WTC11 (cell line): ENCODE results near the gene LTBP2. TPM values are rescaled to one million over a fixed set of nuclear protein-coding genes. Genes with fewer than 3 reads are reported as not detected.

Experiments
- ATAC-seq: fragments of 200-7000 bp; cut with Tn5 transposase; 2 replicates; pipeline ENCODE4 v1.10.0; 2021; ENCODE audit warnings: mild to moderate bottlenecking, moderate library complexity
- CTCF ChIA-PET: fragments of 300-600 bp; sonication (Branson Sonifier 250); formaldehyde crosslinking; loops from one replicate; lab custom pipeline; 2021; ENCODE audit warnings: antibody characterized with exemption; lab: Charles Lee
- POLR2A ChIA-PET: fragments of 350-600 bp; sonication (Branson Sonifier 250); formaldehyde crosslinking; loops from one replicate; lab custom pipeline; 2021; ENCODE audit warnings: antibody characterized with exemption; lab: Charles Lee
- DNase-seq: peaks from one replicate; pipeline ENCODE4 v3.0.0; 2021; ENCODE audit warnings: low spot score
- H3K27ac Mint-ChIP-seq: 2 replicates; pipeline ENCODE4 v1.8.0; 2021; ENCODE audit warnings: mixed read lengths
- H3K27me3 Mint-ChIP-seq: 2 replicates; pipeline ENCODE4 v1.8.0; 2021; ENCODE audit warnings: low read depth, mild to moderate bottlenecking, moderate library complexity, mixed read lengths
- H3K36me3 Mint-ChIP-seq: 2 replicates; pipeline ENCODE4 v1.8.0; 2021; ENCODE audit warnings: mixed read lengths
- H3K4me1 Mint-ChIP-seq: 2 replicates; pipeline ENCODE4 v1.8.0; 2022; ENCODE audit warnings: mixed read lengths
- H3K4me3 Mint-ChIP-seq: 2 replicates; pipeline ENCODE4 v1.8.0; 2021; ENCODE audit warnings: mild to moderate bottlenecking, moderate library complexity, mixed read lengths
- H3K9me3 Mint-ChIP-seq: 2 replicates; pipeline ENCODE4 v1.8.0; 2021; ENCODE audit warnings: mixed read lengths
- CBFB ChIP-seq: sonication (generic); formaldehyde crosslinking; IDR thresholded peaks from 2 replicates; pipeline ENCODE4 v1.8.1; 2022; ENCODE audit warnings: mild to moderate bottlenecking, low read depth, missing genetic modification reagents
- CDX4 ChIP-seq: fragments of 250-450 bp; sonication (Bioruptor Pico); IDR thresholded peaks from 2 replicates; pipeline ENCODE4 v1.9.0; 2021; ENCODE audit warnings: moderate library complexity, mild to moderate bottlenecking, inconsistent platforms, borderline replicate concordance
- E2F4 ChIP-seq: sonication (generic); formaldehyde crosslinking; IDR thresholded peaks from 2 replicates; pipeline ENCODE4 v1.8.1; 2022; ENCODE audit warnings: low read depth, mild to moderate bottlenecking, moderate library complexity, missing genetic modification reagents, borderline replicate concordance
- HMGXB4 ChIP-seq: sonication (generic); formaldehyde crosslinking; IDR thresholded peaks from 2 replicates; pipeline ENCODE4 v1.8.1; 2023; ENCODE audit warnings: mild to moderate bottlenecking, moderate library complexity, missing genetic modification reagents
- IRF2 ChIP-seq: sonication (generic); formaldehyde crosslinking; IDR thresholded peaks from 2 replicates; pipeline ENCODE4 v1.8.0; 2022; ENCODE audit warnings: low read depth, missing genetic modification reagents, borderline replicate concordance
- JAZF1 ChIP-seq: fragments of 250-450 bp; sonication (Bioruptor Pico); IDR thresholded peaks from 2 replicates; pipeline ENCODE4 v1.9.0; 2021; ENCODE audit warnings: moderate library complexity, mild to moderate bottlenecking, inconsistent platforms
- JUN ChIP-seq: sonication (generic); formaldehyde crosslinking; IDR thresholded peaks from 2 replicates; pipeline ENCODE4 v1.8.0; 2023; ENCODE audit warnings: mild to moderate bottlenecking, missing genetic modification reagents
- MYBL2 ChIP-seq: sonication (generic); formaldehyde crosslinking; IDR thresholded peaks from 2 replicates; pipeline ENCODE4 v1.8.1; 2023; ENCODE audit warnings: mild to moderate bottlenecking, moderate library complexity, missing genetic modification reagents
- NFATC4 ChIP-seq: fragments of 250-450 bp; sonication (Bioruptor Pico); IDR thresholded peaks from 2 replicates; pipeline ENCODE4 v1.9.0; 2021; ENCODE audit warnings: mild to moderate bottlenecking
- NFYB ChIP-seq: sonication (generic); formaldehyde crosslinking; conservative IDR thresholded peaks from 2 replicates; pipeline ENCODE4 v1.8.0; 2022; ENCODE audit warnings: low read depth, missing genetic modification reagents
- NR1H2 ChIP-seq: sonication (generic); formaldehyde crosslinking; IDR thresholded peaks from 2 replicates; pipeline ENCODE4 v1.9.0; 2021; ENCODE audit warnings: mild to moderate bottlenecking, moderate library complexity, missing genetic modification reagents
- NR2C2 ChIP-seq: sonication (generic); formaldehyde crosslinking; IDR thresholded peaks from 2 replicates; pipeline ENCODE4 v1.8.0; 2022; ENCODE audit warnings: mild to moderate bottlenecking, missing genetic modification reagents
- OVOL2 ChIP-seq: fragments of 250-450 bp; sonication (Bioruptor Pico); IDR thresholded peaks from 2 replicates; pipeline ENCODE4 v1.9.0; 2021; ENCODE audit warnings: mild to moderate bottlenecking, borderline replicate concordance
- SMAD4 ChIP-seq: sonication (generic); formaldehyde crosslinking; IDR thresholded peaks from 2 replicates; pipeline ENCODE4 v1.8.0; 2022; ENCODE audit warnings: mild to moderate bottlenecking, missing genetic modification reagents
- SP1 ChIP-seq: sonication (generic); formaldehyde crosslinking; conservative IDR thresholded peaks from 2 replicates; pipeline ENCODE4 v1.8.1; 2022; ENCODE audit warnings: missing genetic modification reagents
- TCF7 ChIP-seq: sonication (generic); formaldehyde crosslinking; IDR thresholded peaks from 2 replicates; pipeline ENCODE4 v1.8.0; 2022; ENCODE audit warnings: mild to moderate bottlenecking, low read depth, missing genetic modification reagents, moderate library complexity
- TEAD4 ChIP-seq: sonication (generic); formaldehyde crosslinking; IDR thresholded peaks from 2 replicates; pipeline ENCODE4 v1.8.0; 2022; ENCODE audit warnings: mild to moderate bottlenecking, missing genetic modification reagents
- TP53 ChIP-seq: sonication (generic); formaldehyde crosslinking; IDR thresholded peaks from 2 replicates; pipeline ENCODE4 v1.8.1; 2023; ENCODE audit warnings: mild to moderate bottlenecking, missing genetic modification reagents
- ZNF671 ChIP-seq: fragments of 250-450 bp; sonication (Bioruptor Pico); IDR thresholded peaks from 2 replicates; pipeline ENCODE4 v1.8.0; 2021; ENCODE audit warnings: mild to moderate bottlenecking
- total RNA-seq: library from RNA; stranded (reverse); gene quantifications from 3 replicates; pipeline ENCODE4 v1.2.3, GENCODE V29; 2021
- TF ChIP-seq, protein P1 (sequence below): sonication (generic); formaldehyde crosslinking; IDR thresholded peaks from 2 replicates; pipeline ENCODE4 v1.8.0; 2022; ENCODE audit warnings: mild to moderate bottlenecking, missing genetic modification reagents
- TF ChIP-seq, protein P2 (sequence below): sonication (generic); formaldehyde crosslinking; IDR thresholded peaks from 2 replicates; pipeline ENCODE4 v1.8.1; 2022; ENCODE audit warnings: low read depth, missing genetic modification reagents, borderline replicate concordance
- TF ChIP-seq, protein P3 (sequence below): fragments of 250-450 bp; sonication (Bioruptor Pico); IDR thresholded peaks from 2 replicates; pipeline ENCODE4 v1.9.0; 2021; ENCODE audit warnings: mild to moderate bottlenecking

LTBP2 gene
- total RNA-seq, 1 experiment from 2014 or later = 1.2 TPM

DNA sequence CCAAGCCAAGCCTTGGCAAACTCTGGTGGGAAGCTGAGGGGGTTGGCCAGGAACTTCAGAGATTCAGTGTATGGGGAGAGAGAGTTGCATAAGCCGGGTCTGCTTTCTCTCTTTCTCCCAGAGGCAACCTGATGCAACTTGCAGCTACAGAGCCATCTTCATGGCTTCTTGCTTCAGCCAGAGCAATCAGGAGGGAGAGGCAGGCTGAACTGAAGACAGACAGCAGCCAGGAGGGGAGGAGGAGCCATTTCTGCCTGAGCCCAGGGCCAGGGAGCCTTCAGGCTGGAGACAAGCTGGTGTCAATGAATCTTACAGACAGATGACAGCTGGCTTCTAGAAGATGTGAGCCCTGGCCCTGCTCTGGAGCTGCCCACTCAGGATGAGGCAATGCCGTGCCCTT, 137.7 kb downstream of the LTBP2 start (continued):
- no peak for TF ChIP-seq E2F4 (CRISPR knock-in tag)
- TF ChIP-seq ZNF671 (CRISPR knock-in tag) = no peak
- TF ChIP-seq CBFB (CRISPR knock-in tag) = no peak
- TF ChIP-seq, protein P1, sequence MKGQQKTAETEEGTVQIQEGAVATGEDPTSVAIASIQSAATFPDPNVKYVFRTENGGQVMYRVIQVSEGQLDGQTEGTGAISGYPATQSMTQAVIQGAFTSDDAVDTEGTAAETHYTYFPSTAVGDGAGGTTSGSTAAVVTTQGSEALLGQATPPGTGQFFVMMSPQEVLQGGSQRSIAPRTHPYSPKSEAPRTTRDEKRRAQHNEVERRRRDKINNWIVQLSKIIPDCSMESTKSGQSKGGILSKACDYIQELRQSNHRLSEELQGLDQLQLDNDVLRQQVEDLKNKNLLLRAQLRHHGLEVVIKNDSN (CRISPR knock-in tag) = no peak
- no peak for TF ChIP-seq JAZF1
- TF ChIP-seq, protein P2, sequence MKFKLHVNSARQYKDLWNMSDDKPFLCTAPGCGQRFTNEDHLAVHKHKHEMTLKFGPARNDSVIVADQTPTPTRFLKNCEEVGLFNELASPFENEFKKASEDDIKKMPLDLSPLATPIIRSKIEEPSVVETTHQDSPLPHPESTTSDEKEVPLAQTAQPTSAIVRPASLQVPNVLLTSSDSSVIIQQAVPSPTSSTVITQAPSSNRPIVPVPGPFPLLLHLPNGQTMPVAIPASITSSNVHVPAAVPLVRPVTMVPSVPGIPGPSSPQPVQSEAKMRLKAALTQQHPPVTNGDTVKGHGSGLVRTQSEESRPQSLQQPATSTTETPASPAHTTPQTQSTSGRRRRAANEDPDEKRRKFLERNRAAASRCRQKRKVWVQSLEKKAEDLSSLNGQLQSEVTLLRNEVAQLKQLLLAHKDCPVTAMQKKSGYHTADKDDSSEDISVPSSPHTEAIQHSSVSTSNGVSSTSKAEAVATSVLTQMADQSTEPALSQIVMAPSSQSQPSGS (CRISPR knock-in tag) = no peak

DNA sequence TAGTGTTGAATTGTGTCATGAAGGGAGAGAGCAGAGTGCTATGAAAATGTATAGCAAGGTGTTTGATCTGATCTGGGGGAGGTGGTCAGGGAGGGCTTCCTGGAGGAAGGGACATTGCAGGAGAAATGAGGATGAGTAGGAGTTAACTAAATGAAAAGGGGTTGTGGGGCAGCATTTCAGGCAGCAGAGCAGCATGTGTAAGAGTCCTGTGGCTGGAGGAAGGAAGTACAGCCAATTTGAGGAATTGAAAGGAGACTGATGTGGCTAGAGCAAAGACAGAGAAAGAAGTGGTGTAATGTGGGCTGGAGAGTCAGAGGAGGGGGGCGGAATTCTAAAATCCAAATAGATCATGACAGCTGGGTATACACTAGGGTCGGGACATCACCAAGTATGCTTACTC, 139.4 kb downstream of the LTBP2 start:
- Mint-ChIP-seq H3K9me3 (no peaks in the 10 kb centered on the region), H3K4me3 (no peak overlapping the region), H3K27me3 (no peaks in the 10 kb centered on the region)
- DNase-seq = no peak
- no peak for TF ChIP-seq NFYB (CRISPR knock-in tag)
- TF ChIP-seq, all 79 proteins: peak for 0
- ChIA-PET POLR2A (interaction anchor here (0.6 kb wide), 1 partner anchor 221 kb away, joined by 3 read pairs; no protein-coding TSS in a partner anchor), CTCF (no interaction called here)
- H3K27ac Mint-ChIP-seq = no peak overlapping the region
- peaks cover 7% of the 10 kb centered on the region for H3K4me1 Mint-ChIP-seq
- peaks cover 15% of the 10 kb centered on the region for H3K36me3 Mint-ChIP-seq
- no peak for ATAC-seq

GRCh38 chr14:74469548-74470518, 142.2 kb downstream of the LTBP2 start:
- H3K9me3 Mint-ChIP-seq = no peaks in the 10 kb centered on the region
- H3K27me3 Mint-ChIP-seq = no peaks in the 10 kb centered on the region
- no peak overlapping the region for H3K4me3 Mint-ChIP-seq
- no peak overlapping the region for H3K27ac Mint-ChIP-seq
- ChIA-PET CTCF (interaction anchor here (1.0 to 1.7 kb wide), 3 partner anchors 12 to 179 kb away, joined by 3 to 6 read pairs (median 5); no protein-coding TSS in a partner anchor), POLR2A (no interaction called here)
- ATAC-seq (no peak), DNase-seq (no peak)
- 0 out of 2 replicates have a peak, but pooled peaks cover 2% of the 10 kb centered on the region for H3K4me1 Mint-ChIP-seq
- peaks cover 4% of the 10 kb centered on the region for H3K36me3 Mint-ChIP-seq
- no peak for TF ChIP-seq MYBL2 (CRISPR knock-in tag)
- TF ChIP-seq NR2C2 (CRISPR knock-in tag) = no peak
- TF ChIP-seq TP53 = no peak
- TF ChIP-seq TCF7 (CRISPR knock-in tag) = no peak
- no peak for TF ChIP-seq OVOL2 (CRISPR knock-in tag)
- no peak for TF ChIP-seq SMAD4
- TF ChIP-seq JUN (CRISPR knock-in tag) = no peak

DNA sequence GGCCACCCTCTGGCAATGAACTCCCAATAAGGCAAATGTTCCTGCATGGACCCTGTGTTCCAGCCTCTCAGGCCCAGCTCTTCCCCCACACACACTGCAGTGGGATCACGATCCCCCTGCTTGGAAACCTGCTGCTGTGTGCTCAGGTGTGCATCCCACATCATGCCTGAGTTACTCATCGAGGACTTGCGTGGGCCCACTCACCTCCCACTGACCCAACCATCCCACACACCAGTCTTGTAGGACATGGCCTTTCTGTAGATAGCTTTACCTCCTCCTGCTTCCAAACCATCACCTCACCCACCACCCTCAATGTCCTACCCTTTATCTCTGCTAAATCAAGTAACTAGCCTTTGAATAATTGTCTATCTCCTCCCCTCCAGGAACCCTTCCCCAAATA, 143.5 kb downstream of the LTBP2 start:
- no peak overlapping the region for H3K4me3 Mint-ChIP-seq
- no peak for DNase-seq
- H3K4me1 Mint-ChIP-seq = 0 out of 2 replicates have a peak, but pooled peaks cover 2% of the 10 kb centered on the region
- no peak overlapping the region for H3K27ac Mint-ChIP-seq
- ATAC-seq = no peak
- H3K9me3 Mint-ChIP-seq = no peaks in the 10 kb centered on the region
- ChIA-PET CTCF (interaction anchor here (1.7 kb wide), 1 partner anchor 10 kb away, joined by 6 read pairs; no protein-coding TSS in a partner anchor), POLR2A (no interaction called here)
- H3K27me3 Mint-ChIP-seq = no peaks in the 10 kb centered on the region
- H3K36me3 Mint-ChIP-seq = peaks cover 2% of the 10 kb centered on the region
- TF ChIP-seq, protein P3, sequence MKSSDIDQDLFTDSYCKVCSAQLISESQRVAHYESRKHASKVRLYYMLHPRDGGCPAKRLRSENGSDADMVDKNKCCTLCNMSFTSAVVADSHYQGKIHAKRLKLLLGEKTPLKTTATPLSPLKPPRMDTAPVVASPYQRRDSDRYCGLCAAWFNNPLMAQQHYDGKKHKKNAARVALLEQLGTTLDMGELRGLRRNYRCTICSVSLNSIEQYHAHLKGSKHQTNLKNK (CRISPR knock-in tag) = no peak
- TF ChIP-seq NR1H2 (CRISPR knock-in tag) (no peak), SP1 (CRISPR knock-in tag) (no peak), JUN (CRISPR knock-in tag) (no peak), IRF2 (CRISPR knock-in tag) (no peak), HMGXB4 (no peak), CDX4 (CRISPR knock-in tag) (no peak), TEAD4 (CRISPR knock-in tag) (no peak), NFATC4 (CRISPR knock-in tag) (no peak)
